ENCODE data around the gene LYPLA2.

The LYPLA2 gene

DNA sequence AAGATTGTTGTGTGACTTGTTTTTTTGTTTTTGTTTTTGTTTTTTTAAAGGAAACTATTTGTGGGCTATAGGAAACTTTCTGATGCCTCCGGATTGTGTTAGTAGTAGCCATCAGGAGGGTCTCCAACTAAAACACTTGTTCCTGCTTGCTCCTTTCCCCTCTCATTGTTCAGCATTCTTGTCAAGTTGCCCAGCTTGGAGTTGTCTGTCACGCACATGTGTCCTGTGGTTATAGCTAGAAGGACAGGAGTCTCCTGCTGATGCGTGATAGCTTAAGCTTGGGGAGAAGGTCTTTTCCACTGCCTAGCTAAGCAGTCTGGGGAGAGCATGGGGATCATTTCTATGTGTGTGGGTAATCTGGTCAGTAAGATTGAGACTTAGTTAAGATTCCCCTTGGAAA, 3.2 kb upstream of the LYPLA2 start:
- in situ Hi-C loops (cut with HindIII; ENCODE audit: low pct_ligation_motif_present, low sequenced_read_pairs) = no loop called here

DNA sequence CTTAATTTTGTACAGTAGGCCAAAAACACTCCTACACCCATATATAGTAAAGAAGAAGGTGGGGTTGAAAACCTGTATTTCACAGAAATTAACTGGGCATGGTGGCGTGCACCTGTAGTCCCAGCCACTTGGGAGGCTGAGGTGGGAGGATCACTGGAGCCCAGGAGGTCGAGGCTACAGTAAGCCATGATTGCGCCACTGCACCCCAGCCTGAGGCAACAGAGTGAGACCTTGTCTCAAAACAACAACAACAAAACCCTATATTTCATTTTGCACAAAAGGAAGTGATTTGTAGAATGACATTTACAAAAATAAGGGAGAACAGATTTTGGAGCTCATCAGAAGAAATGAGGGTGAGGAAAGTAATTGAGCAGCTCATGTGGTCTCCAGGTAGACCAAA, 2.2 kb upstream of the LYPLA2 start:
- Histone ChIP-seq H3K4me3 (ENCODE audit: low read depth, low read length) (no peak overlapping the region), H3K36me3 (replicated peaks) (peaks cover 40% of the 10 kb centered on the region), H3K27ac (no peak overlapping the region), H3K27me3 (replicated peaks) (no peaks in the 10 kb centered on the region)
- DNase-seq = no peak
- TF ChIP-seq, protein P1, sequence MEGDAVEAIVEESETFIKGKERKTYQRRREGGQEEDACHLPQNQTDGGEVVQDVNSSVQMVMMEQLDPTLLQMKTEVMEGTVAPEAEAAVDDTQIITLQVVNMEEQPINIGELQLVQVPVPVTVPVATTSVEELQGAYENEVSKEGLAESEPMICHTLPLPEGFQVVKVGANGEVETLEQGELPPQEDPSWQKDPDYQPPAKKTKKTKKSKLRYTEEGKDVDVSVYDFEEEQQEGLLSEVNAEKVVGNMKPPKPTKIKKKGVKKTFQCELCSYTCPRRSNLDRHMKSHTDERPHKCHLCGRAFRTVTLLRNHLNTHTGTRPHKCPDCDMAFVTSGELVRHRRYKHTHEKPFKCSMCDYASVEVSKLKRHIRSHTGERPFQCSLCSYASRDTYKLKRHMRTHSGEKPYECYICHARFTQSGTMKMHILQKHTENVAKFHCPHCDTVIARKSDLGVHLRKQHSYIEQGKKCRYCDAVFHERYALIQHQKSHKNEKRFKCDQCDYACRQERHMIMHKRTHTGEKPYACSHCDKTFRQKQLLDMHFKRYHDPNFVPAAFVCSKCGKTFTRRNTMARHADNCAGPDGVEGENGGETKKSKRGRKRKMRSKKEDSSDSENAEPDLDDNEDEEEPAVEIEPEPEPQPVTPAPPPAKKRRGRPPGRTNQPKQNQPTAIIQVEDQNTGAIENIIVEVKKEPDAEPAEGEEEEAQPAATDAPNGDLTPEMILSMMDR (IDR thresholded peaks at IDR 0.05; ENCODE audit: low read depth, low read length, missing control alignments) = no peak
- in situ Hi-C loops (cut with HindIII; ENCODE audit: low pct_ligation_motif_present, low sequenced_read_pairs) = no loop called here

More for the DNA sequence above, 3.2 kb upstream of the LYPLA2 start:
- Histone ChIP-seq H3K27ac (no peak overlapping the region), H3K4me3 (ENCODE audit: low read depth, low read length) (no peak overlapping the region), H3K36me3 (replicated peaks) (peaks cover 30% of the 10 kb centered on the region), H3K27me3 (replicated peaks) (no peaks in the 10 kb centered on the region)
- DNase-seq = no peak
- TF ChIP-seq, protein P1 (IDR thresholded peaks at IDR 0.05; ENCODE audit: low read depth, low read length, missing control alignments) = no peak

DNA sequence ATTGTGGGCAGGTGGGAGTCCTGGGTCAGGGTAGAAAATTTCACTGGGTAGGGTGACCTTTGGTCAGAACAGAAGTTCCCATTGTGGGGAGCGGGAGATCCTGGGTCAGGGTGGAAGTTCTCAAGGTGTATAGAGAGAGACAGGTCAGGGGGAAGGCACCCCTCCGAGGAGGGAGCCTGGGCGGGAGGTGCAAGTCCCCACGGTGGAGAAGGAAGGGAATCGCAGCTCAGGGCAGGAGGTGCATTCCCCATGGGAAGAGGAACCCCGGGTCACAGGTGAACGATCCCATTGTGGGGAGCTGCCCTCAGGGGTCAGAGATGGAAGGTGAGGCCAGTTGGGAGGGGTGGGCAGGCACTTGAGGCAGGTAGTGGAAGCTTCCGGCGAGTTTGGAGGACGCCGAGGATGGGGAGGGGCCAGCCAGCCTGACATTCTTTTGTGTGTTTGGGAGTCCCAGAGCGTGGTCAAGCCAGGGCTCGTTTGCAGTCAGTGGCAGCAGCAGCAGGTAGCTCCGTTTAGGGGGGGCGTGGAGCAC, 637 bp downstream of the LYPLA2 start:
- TF ChIP-seq, protein P1 (IDR thresholded peaks at IDR 0.05; ENCODE audit: low read depth, low read length, missing control alignments) = no peak
- H3K27me3 ChIP-seq (replicated peaks) = no peaks in the 10 kb centered on the region
- in situ Hi-C loops (cut with HindIII; ENCODE audit: low pct_ligation_motif_present, low sequenced_read_pairs) = no loop called here
- peaks cover 39% of the 10 kb centered on the region for H3K36me3 ChIP-seq (replicated peaks)
- DNase-seq = no peak
- peak overlapping the region; percentile 35 for H3K27ac ChIP-seq
- H3K4me3 ChIP-seq (ENCODE audit: low read depth, low read length) = peak overlapping the region; percentile 88

DNA sequence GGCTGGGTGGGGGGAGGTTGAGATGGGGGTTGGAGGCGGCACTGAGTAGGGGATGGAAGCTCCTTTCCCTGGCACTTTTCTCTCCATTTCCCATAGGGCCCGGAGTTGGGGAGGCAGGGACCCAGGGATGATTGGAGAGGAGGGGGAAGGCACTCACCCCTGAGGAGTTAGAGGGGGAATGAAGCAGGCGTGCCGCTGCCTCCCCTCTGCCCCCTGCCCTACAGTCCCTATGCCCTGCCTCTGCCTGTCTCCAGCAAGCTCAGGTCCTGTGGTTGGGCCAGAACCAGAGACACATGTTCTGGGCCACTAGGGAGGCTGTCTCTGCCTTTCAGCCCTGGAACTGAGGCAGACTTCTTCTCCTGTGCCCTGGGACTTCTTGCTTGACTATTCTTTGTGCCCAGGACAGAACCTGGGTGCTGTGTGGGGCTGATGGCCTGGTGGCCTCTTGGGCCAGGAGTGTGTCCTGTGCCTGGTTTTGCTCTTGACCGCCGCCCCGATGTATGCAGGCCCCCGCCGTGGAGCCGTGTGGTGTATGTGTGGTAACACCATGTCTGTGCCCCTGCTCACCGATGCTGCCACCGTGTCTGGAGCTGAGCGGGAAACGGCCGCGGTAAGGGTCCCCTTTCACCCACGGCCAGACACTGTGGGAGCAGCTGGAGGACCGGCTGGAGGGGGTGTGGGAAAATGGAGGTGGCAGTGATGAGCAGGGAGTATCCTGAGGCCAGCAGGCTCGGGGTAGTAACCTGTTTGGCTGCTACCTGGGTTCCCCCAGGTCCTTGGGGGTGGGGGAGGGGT, 1.4 kb downstream of the LYPLA2 start:
- in situ Hi-C loops (cut with HindIII; ENCODE audit: low pct_ligation_motif_present, low sequenced_read_pairs) = no loop called here
- no peak for DNase-seq
- Histone ChIP-seq H3K36me3 (replicated peaks) (peaks cover 43% of the 10 kb centered on the region), H3K27ac (no peak overlapping the region), H3K4me3 (ENCODE audit: low read depth, low read length) (peak overlapping the region; percentile 88), H3K27me3 (replicated peaks) (no peaks in the 10 kb centered on the region)
- TF ChIP-seq, protein P1 (IDR thresholded peaks at IDR 0.05; ENCODE audit: low read depth, low read length, missing control alignments) = no peak

DNA sequence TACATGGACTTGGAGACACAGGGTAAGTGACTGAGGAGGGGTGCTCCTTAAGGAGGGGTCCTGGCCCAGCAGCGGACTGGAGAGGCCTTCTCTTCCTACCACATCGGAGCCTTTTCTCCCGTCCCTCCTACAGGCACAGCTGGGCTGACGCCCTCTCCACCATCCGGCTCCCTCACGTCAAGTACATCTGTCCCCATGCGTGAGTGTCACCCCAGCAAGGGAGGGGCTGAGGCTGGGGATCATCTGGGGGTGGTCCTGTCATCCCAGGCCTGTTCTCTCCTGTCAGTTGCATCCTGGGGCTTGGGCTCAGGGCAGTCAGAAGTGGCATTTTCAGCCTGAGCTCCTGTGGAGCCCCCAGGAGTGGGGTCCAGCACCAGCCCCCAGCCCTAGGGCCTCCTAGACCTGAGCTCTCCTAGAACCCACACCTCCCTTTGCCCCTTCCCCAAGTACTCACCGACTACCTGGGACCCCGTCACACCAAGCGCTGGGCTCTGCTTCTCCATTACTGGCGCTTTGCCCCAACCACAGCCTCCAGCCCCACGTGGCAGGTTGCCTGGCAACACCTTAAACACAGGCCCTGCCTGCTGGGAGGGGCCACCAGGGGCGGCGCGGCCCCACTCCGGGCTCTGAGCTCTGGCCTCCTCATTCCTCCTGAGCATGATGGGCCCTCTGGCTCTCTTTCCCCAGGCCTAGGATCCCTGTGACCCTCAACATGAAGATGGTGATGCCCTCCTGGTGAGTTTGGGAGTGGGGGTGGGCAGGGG, 2.3 kb downstream of the LYPLA2 start:
- no peak overlapping the region for H3K27ac ChIP-seq
- no peak for DNase-seq

More for the DNA sequence above, 2.3 kb downstream of the LYPLA2 start:
- Histone ChIP-seq H3K36me3 (replicated peaks) (peaks cover 47% of the 10 kb centered on the region), H3K4me3 (ENCODE audit: low read depth, low read length) (no peak overlapping the region), H3K27me3 (replicated peaks) (no peaks in the 10 kb centered on the region)
- in situ Hi-C loops (cut with HindIII; ENCODE audit: low pct_ligation_motif_present, low sequenced_read_pairs) = no loop called here
- TF ChIP-seq, protein P1 (IDR thresholded peaks at IDR 0.05; ENCODE audit: low read depth, low read length, missing control alignments) = no peak
